K562 (cell line): Measurements from ENCODE around the gene THEM5. TPM values are rescaled to one million over a fixed set of nuclear protein-coding genes. Genes with fewer than 3 reads are reported as not detected.

Source experiments
- ATAC-seq: fragments of 200-7000 bp; cut with Tn5 transposase; 3 replicates; pipeline ENCODE4 v1.9.1; 2020; ENCODE audit warnings: moderate library complexity
- BruUV-seq: library from RNA; stranded (reverse); fragments of 400-500 nt; replicated peaks from 2 replicates; lab custom pipeline; 2021; lab: Mats Ljungman, UMichigan
- CTCF ChIA-PET: fragments of 300-600 bp; formaldehyde crosslinking; extraction: SDS; loops from one replicate; lab custom pipeline; 2021; ENCODE audit warnings: low intra/inter-chr PET ratio; lab: Yijun Ruan, JAX
- POLR2A ChIA-PET: fragments of 300-600, 350-650 bp; sonication (Branson Sonifier 250); formaldehyde crosslinking; extraction: SDS; loops from one replicate; lab custom pipeline; 2021; ENCODE audit warnings: antibody characterized with exemption, inconsistent platforms; lab: Yijun Ruan, JAX
- DNase-seq, 4 experiments: peaks; one replicate each; pipeline versions ENCODE4 v3.0.0 to v3.0.0-alpha.2; 2011 to 2018; ENCODE audit warnings: low spot score in 3 of 4, mixed read lengths in 3 of 4; ENCODE audit errors: extremely low read depth in 1 of 4
- FAIRE-seq: peaks from 2 replicates; lab custom pipeline; 2011; peaks lifted over from hg19 to GRCh38; lab: Jason Lieb, UNC
- H2AFZ ChIP-seq: 2 replicates; pipeline ENCODE4 v1.6.0; 2011; ENCODE audit warnings: low read depth, low read length, control low read depth, inconsistent platforms
- H3K27ac ChIP-seq: fragments of 200-600 bp; 3 replicates; pipeline ENCODE4 v1.8.0; 2011; ENCODE audit warnings: low read depth, mild to moderate bottlenecking, control low read depth, inconsistent platforms, low read length, moderate library complexity, mixed read lengths; ENCODE audit errors: extremely low read depth
- H3K27me3 ChIP-seq, 2 experiments: fragments of 300-600 bp in 1 of 2; 2 replicates in 1 of 2; 3 replicates in 1 of 2; pipeline versions ENCODE4 v1.6.0 to v1.8.0; 2011; ENCODE audit warnings: inconsistent platforms in 2 of 2, low read length in 2 of 2, mild to moderate bottlenecking in 1 of 2, mixed read lengths in 1 of 2, moderate library complexity in 1 of 2; ENCODE audit not compliant: control insufficient read depth in 2 of 2, insufficient read depth in 2 of 2
- H3K36me3 ChIP-seq: fragments of 300-600 bp; 3 replicates; pipeline ENCODE4 v1.8.0; 2011; ENCODE audit warnings: mild to moderate bottlenecking, low read length, inconsistent platforms; ENCODE audit not compliant: control insufficient read depth, insufficient read depth
- H3K4me1 ChIP-seq, 2 experiments: fragments of 200-600 bp in 1 of 2; replicated peaks in 1 of 2; 2 replicates in 1 of 2; 3 replicates in 1 of 2; pipeline versions ENCODE4 v1.5.1 to v1.8.0; 2011; ENCODE audit warnings: inconsistent platforms in 2 of 2, low read length in 2 of 2, mild to moderate bottlenecking in 1 of 2, mixed read lengths in 1 of 2, moderate library complexity in 1 of 2; ENCODE audit not compliant: control insufficient read depth in 2 of 2, insufficient read depth in 2 of 2
- H3K4me2 ChIP-seq: 2 replicates; pipeline ENCODE4 v1.6.1; 2011; ENCODE audit warnings: low read length, control low read depth, inconsistent platforms, mixed read lengths; ENCODE audit not compliant: insufficient read depth
- H3K4me3 ChIP-seq: fragments of 200-600 bp; sonication (generic), shearing (Covaris generic); 2 replicates; pipeline ENCODE4 v1.5.1; 2016; ENCODE audit warnings: control low read depth, inconsistent platforms
- H3K79me2 ChIP-seq: fragments of 200-600 bp; 3 replicates; pipeline ENCODE4 v1.8.0; 2011; ENCODE audit warnings: low read length, inconsistent platforms; ENCODE audit not compliant: control insufficient read depth, insufficient read depth
- H3K9ac ChIP-seq, 2 experiments: 2 replicates each; pipeline versions ENCODE4 v1.6.0 to v1.6.1; 2011; ENCODE audit warnings: low read depth in 2 of 2, low read length in 2 of 2, control low read depth in 1 of 2, inconsistent platforms in 1 of 2, mild to moderate bottlenecking in 1 of 2, mixed read lengths in 1 of 2; ENCODE audit not compliant: insufficient read depth in 1 of 2
- H3K9me1 ChIP-seq: one replicate; pipeline ENCODE4 v1.6.0; 2011; ENCODE audit warnings: inconsistent platforms, mild to moderate bottlenecking, low read length, moderate library complexity; ENCODE audit not compliant: control insufficient read depth, insufficient read depth
- H3K9me3 ChIP-seq: replicated peaks from 2 replicates; pipeline ENCODE4 v1.5.1; 2011; ENCODE audit warnings: low read depth, low read length, inconsistent platforms; ENCODE audit not compliant: control insufficient read depth, insufficient read depth
- H4K20me1 ChIP-seq: replicated peaks from 2 replicates; pipeline ENCODE4 v1.6.1; 2011; ENCODE audit warnings: low read length, inconsistent platforms, mixed read lengths; ENCODE audit not compliant: control insufficient read depth, insufficient read depth
- ARHGAP35 ChIP-seq: fragments of 450-650 bp; IDR thresholded peaks from 2 replicates; pipeline ENCODE4 v1.6.1; 2018; ENCODE audit not compliant: partially characterized antibody
- BCLAF1 ChIP-seq, 2 experiments: fragments of 450-650 bp in 1 of 2; IDR thresholded peaks; 2 replicates each; pipeline ENCODE4 v1.6.1; 2011 to 2017; ENCODE audit warnings: low read depth in 2 of 2, antibody characterized with exemption in 1 of 2, borderline replicate concordance in 1 of 2, low read length in 1 of 2, mild to moderate bottlenecking in 1 of 2, mixed read lengths in 1 of 2; ENCODE audit not compliant: control insufficient read depth in 1 of 2
- HCFC1 ChIP-seq: IDR thresholded peaks from 2 replicates; pipeline ENCODE4 v1.6.1; 2012; ENCODE audit warnings: low read depth, low read length, improper control_type of control experiment
- HES1 ChIP-seq: fragments of 450-650 bp; IDR thresholded peaks from 2 replicates; pipeline ENCODE4 v1.6.1; 2016; ENCODE audit warnings: low read depth, mild to moderate bottlenecking, moderate library complexity
- ID3 ChIP-seq, 2 experiments: fragments of 250-450 bp in 1 of 2; fragments of 450-650 bp in 1 of 2; sonication (Bioruptor Pico) in 1 of 2; IDR thresholded peaks; 2 replicates each; pipeline versions ENCODE4 v1.6.1 to v1.8.0; 2016 to 2021; ENCODE audit warnings: mild to moderate bottlenecking in 2 of 2, moderate library complexity in 2 of 2, missing compliant biosample characterization in 1 of 2, missing genetic modification characterization in 1 of 2
- POLR3G ChIP-seq: IDR thresholded peaks from 2 replicates; pipeline ENCODE4 v1.6.1; 2011; ENCODE audit not compliant: insufficient read length, insufficient replicate concordance; ENCODE audit errors: extremely low read depth
- SNIP1 ChIP-seq: fragments of 450-650 bp; IDR thresholded peaks from 2 replicates; pipeline ENCODE4 v1.7.1; 2017; ENCODE audit warnings: low read depth, mild to moderate bottlenecking
- TBP ChIP-seq: optimal IDR thresholded peaks from 2 replicates; pipeline ENCODE3; 2011; ENCODE audit warnings: low read depth, low read length, improper control_type of control experiment
- TEAD1 ChIP-seq, 2 experiments: fragments of 450-650 bp in 1 of 2; sonication (generic) in 1 of 2; formaldehyde crosslinking; IDR thresholded peaks; 2 replicates each; pipeline versions ENCODE4 v1.4.0 to v1.8.0; 2020 to 2022; ENCODE audit warnings: mild to moderate bottlenecking in 2 of 2, missing genetic modification reagents in 1 of 2
- U2AF1 ChIP-seq: fragments of 200-400 bp; formaldehyde crosslinking; optimal IDR thresholded peaks from 2 replicates; pipeline ENCODE3; 2017; ENCODE audit warnings: mild to moderate bottlenecking, low read depth, low read length, moderate library complexity
- ZNF184 ChIP-seq: sonication (generic); formaldehyde crosslinking; IDR thresholded peaks from 2 replicates; pipeline ENCODE4 v1.5.0; 2020; ENCODE audit warnings: missing genetic modification reagents
- WGBS: fragments of 100-300 bp; shearing (Covaris generic); methylation state at CpG from one replicate; pipeline ENCODE4 v1.1.6; 2016; ENCODE audit warnings: low coverage, mixed read lengths; ENCODE audit not compliant: insufficient coverage; ENCODE audit errors: missing lambda C conversion rate; 5-methylcytosine and 5-hydroxymethylcytosine counted together
- in situ Hi-C: fragments of 300-500 bp; cut with MboI; formaldehyde crosslinking; loops from 4 replicates; pipeline ENCODE4 v1.15.0; 2018; ENCODE audit warnings: inconsistent platforms, mixed read lengths
- intact Hi-C: fragments of 100-400 bp; cut with micrococcal nuclease; formaldehyde crosslinking; loops from 2 replicates; pipeline ENCODE4 v1.14.2; 2022
- polyA plus RNA-seq, 8 experiments: library from polyadenylated mRNA; depleted of rRNA in 4 of 8; stranded (reverse) in 5 of 8; unstranded in 3 of 8; fragments of >200 nt; fragmentation: Nextera tagmentation in 2 of 8; fragmentation: Illumina TruSeq in 1 of 8; extraction: Ambion mirVana in 2 of 8; extraction: Trizol in 1 of 8; gene quantifications; 2 replicates each; pipeline versions ENCODE4 v1.2.1 to v1.2.3, GENCODE V29; 2011 to 2014; ENCODE audit warnings: inconsistent platforms in 1 of 8, missing spikeins in 1 of 8
- total RNA-seq, 7 experiments: library from RNA; depleted of rRNA in 6 of 7; stranded (reverse); fragments of >200 nt in 6 of 7; fragmentation: Illumina TruSeq in 2 of 7; extraction: Trizol in 2 of 7; gene quantifications; 2 replicates each; pipeline versions ENCODE4 v1.2.1 to v1.2.3, GENCODE V29; 2011 to 2021; ENCODE audit warnings: low replicate concordance in 1 of 7
- TF ChIP-seq, protein P1 (sequence below): fragments of 450-650 bp; IDR thresholded peaks from 2 replicates; pipeline ENCODE4 v1.6.1; 2016
- TF ChIP-seq, protein P2 (sequence below): IDR thresholded peaks from 2 replicates; pipeline ENCODE4 v1.6.1; 2016; ENCODE audit warnings: missing genetic modification characterization, missing compliant biosample characterization

Gene THEM5
- total and polyA plus RNA-seq, 9 of the 15 experiments (the other 6 are each of a cell fraction or from before 2014, with no cell fraction given), result not detected

DNA sequence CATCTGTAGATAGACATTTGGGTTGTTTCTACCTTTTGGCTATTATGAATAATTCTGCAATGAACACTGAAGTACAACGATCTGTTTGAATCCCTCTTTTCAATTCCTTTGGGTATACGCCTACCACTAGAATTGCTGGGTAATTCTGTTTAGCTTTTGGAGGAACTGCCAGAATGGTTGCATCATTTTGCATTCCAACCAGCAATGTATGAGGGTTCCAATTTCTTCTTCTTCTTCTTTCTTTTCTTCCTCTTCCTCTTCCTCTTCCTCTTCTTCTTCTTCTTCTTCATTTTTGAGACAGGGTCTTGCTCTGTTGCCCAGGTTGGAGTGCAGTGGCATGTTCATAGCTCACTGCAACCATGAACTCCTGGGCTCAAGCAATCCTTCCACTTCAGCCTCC lies 13.8 kb upstream of the THEM5 start:
- Histone ChIP-seq H3K4me3 (no peak overlapping the region), H3K36me3 (no peaks in the 10 kb centered on the region), H3K9ac (no peak overlapping the region), H3K4me1 (peaks cover 0 to 2% of the 10 kb centered on the region in 2 experiments; a peak in 1 of 5 replicates), H3K9me1 (no peaks in the 10 kb centered on the region), H4K20me1 (no peaks in the 10 kb centered on the region), H2AFZ (no peak overlapping the region), H3K4me2 (no peak overlapping the region), H3K9me3 (no peaks in the 10 kb centered on the region), H3K27me3 (peaks cover 0 to 8% of the 10 kb centered on the region in 2 experiments; a peak in 2 of 5 replicates), H3K27ac (no peak overlapping the region), H3K79me2 (no peaks in the 10 kb centered on the region)
- intact Hi-C loops, result no loop called here
- BruUV-seq, result no TSS peak
- CTCF ChIA-PET, result no interaction called here
- POLR2A ChIA-PET, result interaction anchor here (0.5 to 1.2 kb wide), 2 partner anchors 36 to 237 kb away, joined by 3 read pairs; no protein-coding TSS in a partner anchor
- DNase-seq (no peak), ATAC-seq (no peak), FAIRE-seq (no peak)
- WGBS, result 47% methylated on average over 2 of the region's 2 CpGs
- in situ Hi-C loops, result no loop called here
- TF ChIP-seq HES1 (no peak), U2AF1 (no peak), TEAD1 (CRISPR knock-in tag; IDR thresholded peaks at IDR 0.05) (no peak), ARHGAP35 (no peak), BCLAF1 (IDR thresholded peaks at IDR 0.05; ENCODE audit: borderline replicate concordance in 1 of 2, control insufficient read depth in 1 of 2, low read depth in 2 of 2, low read length in 1 of 2) (no peak), ID3 (CRISPR knock-in tag; IDR thresholded peaks at IDR 0.05) (no peak), ID3 (tag; IDR thresholded peaks at IDR 0.05) (no peak), TBP (no peak), SNIP1 (no peak), HCFC1 (no peak), POLR3G (no peak), ZNF184 (CRISPR knock-in tag) (no peak)
- TF ChIP-seq, protein P1, sequence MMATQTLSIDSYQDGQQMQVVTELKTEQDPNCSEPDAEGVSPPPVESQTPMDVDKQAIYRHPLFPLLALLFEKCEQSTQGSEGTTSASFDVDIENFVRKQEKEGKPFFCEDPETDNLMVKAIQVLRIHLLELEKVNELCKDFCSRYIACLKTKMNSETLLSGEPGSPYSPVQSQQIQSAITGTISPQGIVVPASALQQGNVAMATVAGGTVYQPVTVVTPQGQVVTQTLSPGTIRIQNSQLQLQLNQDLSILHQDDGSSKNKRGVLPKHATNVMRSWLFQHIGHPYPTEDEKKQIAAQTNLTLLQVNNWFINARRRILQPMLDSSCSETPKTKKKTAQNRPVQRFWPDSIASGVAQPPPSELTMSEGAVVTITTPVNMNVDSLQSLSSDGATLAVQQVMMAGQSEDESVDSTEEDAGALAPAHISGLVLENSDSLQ, result no peak
- TF ChIP-seq, protein P2, sequence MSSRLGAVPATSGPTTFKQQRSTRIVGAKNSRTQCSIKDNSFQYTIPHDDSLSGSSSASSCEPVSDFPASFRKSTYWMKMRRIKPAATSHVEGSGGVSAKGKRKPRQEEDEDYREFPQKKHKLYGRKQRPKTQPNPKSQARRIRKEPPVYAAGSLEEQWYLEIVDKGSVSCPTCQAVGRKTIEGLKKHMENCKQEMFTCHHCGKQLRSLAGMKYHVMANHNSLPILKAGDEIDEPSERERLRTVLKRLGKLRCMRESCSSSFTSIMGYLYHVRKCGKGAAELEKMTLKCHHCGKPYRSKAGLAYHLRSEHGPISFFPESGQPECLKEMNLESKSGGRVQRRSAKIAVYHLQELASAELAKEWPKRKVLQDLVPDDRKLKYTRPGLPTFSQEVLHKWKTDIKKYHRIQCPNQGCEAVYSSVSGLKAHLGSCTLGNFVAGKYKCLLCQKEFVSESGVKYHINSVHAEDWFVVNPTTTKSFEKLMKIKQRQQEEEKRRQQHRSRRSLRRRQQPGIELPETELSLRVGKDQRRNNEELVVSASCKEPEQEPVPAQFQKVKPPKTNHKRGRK, result peak; percentile 56
